HCT116 (cell line): Measurements from ENCODE around the gene PTPRC. TPM values are rescaled to one million over a fixed set of nuclear protein-coding genes. Genes with fewer than 3 reads are reported as not detected.

Experiments used
- ATAC-seq: fragments of 200-7000 bp; cut with Tn5 transposase; 2 replicates; pipeline ENCODE4 v1.9.1; 2020; ENCODE audit warnings: mild to moderate bottlenecking, moderate library complexity
- BruUV-seq: library from RNA; stranded (reverse); fragments of 400-500 nt; replicated peaks from 2 replicates; lab custom pipeline; 2021; lab: Mats Ljungman, UMichigan
- CTCF ChIA-PET: fragments of 300-600 bp; sonication (Branson Sonifier 250); formaldehyde crosslinking; loops from one replicate; lab custom pipeline; 2021; ENCODE audit warnings: antibody characterized with exemption; lab: Charles Lee
- POLR2A ChIA-PET: fragments of 300-600, 350-600 bp; sonication (Branson Sonifier 250); formaldehyde crosslinking; loops from one replicate; lab custom pipeline; 2021; ENCODE audit warnings: antibody characterized with exemption; lab: Charles Lee
- RAD21 ChIA-PET, 2 experiments: fragments of 300-600 bp; sonication (Branson Sonifier 250); formaldehyde crosslinking; loops; one replicate each; lab custom pipeline; 2023; ENCODE audit warnings: low total read pairs in 2 of 2; ENCODE audit not compliant: uncharacterized antibody in 2 of 2, unreplicated experiment in 2 of 2, low non-redundant PET in 1 of 2; lab: Charles Lee
- DNase-seq: peaks from one replicate; pipeline ENCODE4 v3.0.0-alpha.2; 2010; ENCODE audit warnings: low read depth, low spot score
- H2AFZ ChIP-seq: fragments of 200-600 bp; shearing (Covaris generic), sonication (generic); 2 replicates; pipeline ENCODE4 v1.6.1; 2017; ENCODE audit warnings: low read depth, mixed run types, mixed read lengths, antibody characterized with exemption, low read length; ENCODE audit not compliant: poor library complexity, severe bottlenecking
- H3K27ac ChIP-seq: 2 replicates; pipeline ENCODE4 v1.5.1; 2012; ENCODE audit warnings: low read depth, low read length
- H3K27me3 ChIP-seq: fragments of 200-600 bp; sonication (generic); 2 replicates; pipeline ENCODE4 v1.6.1; 2016; ENCODE audit warnings: mixed run types, low read length, mixed read lengths; ENCODE audit not compliant: insufficient read depth
- H3K36me3 ChIP-seq, 2 experiments: fragments of 200-500 bp in 1 of 2; fragments of 200-600 bp in 1 of 2; sonication (Bioruptor generic) in 1 of 2; sonication (generic) in 1 of 2; 2 replicates each; pipeline versions ENCODE4 v1.5.1 to v1.6.1; 2014 to 2016; ENCODE audit warnings: low read length in 2 of 2, inconsistent platforms in 1 of 2, mixed read lengths in 1 of 2, mixed run types in 1 of 2; ENCODE audit not compliant: insufficient read depth in 2 of 2, control insufficient read depth in 1 of 2
- H3K4me1 ChIP-seq, 2 experiments: fragments of 200-600 bp in 1 of 2; sonication (generic) in 1 of 2; 2 replicates each; pipeline versions ENCODE4 v1.5.1 to v1.6.1; 2012 to 2017; ENCODE audit warnings: low read length in 2 of 2, inconsistent platforms in 1 of 2, mild to moderate bottlenecking in 1 of 2, mixed read lengths in 1 of 2, mixed run types in 1 of 2, moderate library complexity in 1 of 2; ENCODE audit not compliant: insufficient read depth in 2 of 2, control insufficient read depth in 1 of 2
- H3K4me2 ChIP-seq: fragments of 200-600 bp; sonication (generic); 2 replicates; pipeline ENCODE4 v1.6.1; 2017; ENCODE audit warnings: mixed run types, low read length, mixed read lengths
- H3K4me3 ChIP-seq, 2 experiments: fragments of 200-600 bp in 1 of 2; sonication (generic) in 1 of 2; replicated peaks in 1 of 2; 2 replicates each; pipeline ENCODE4 v1.5.1; 2011 to 2016; ENCODE audit warnings: low read length in 2 of 2, control low read depth in 1 of 2, low read depth in 1 of 2, mild to moderate bottlenecking in 1 of 2, mixed read lengths in 1 of 2, mixed run types in 1 of 2
- H3K79me2 ChIP-seq: fragments of 200-600 bp; sonication (generic); 2 replicates; pipeline ENCODE4 v1.6.1; 2017; ENCODE audit warnings: mild to moderate bottlenecking, mixed run types, low read length, moderate library complexity, mixed read lengths; ENCODE audit not compliant: insufficient read depth
- H3K9ac ChIP-seq: fragments of 200-600 bp; sonication (generic); 2 replicates; pipeline ENCODE4 v1.6.1; 2016; ENCODE audit warnings: low read length, mixed read lengths
- H3K9me2 ChIP-seq: fragments of 200-600 bp; sonication (generic), shearing (Covaris generic); 2 replicates; pipeline ENCODE4 v1.6.1; 2017; ENCODE audit warnings: mixed run types, mild to moderate bottlenecking, moderate library complexity; ENCODE audit not compliant: insufficient read depth
- H3K9me3 ChIP-seq, 2 experiments: fragments of 200-500 bp in 1 of 2; fragments of 200-600 bp in 1 of 2; sonication (Bioruptor generic) in 1 of 2; sonication (generic) in 1 of 2; 2 replicates each; pipeline ENCODE4 v1.6.1; 2014 to 2017; ENCODE audit warnings: low read length in 2 of 2, mixed read lengths in 2 of 2, inconsistent platforms in 1 of 2, low read depth in 1 of 2, mild to moderate bottlenecking in 1 of 2, mixed run types in 1 of 2, moderate library complexity in 1 of 2; ENCODE audit not compliant: control insufficient read depth in 1 of 2, insufficient read depth in 1 of 2
- H4K20me1 ChIP-seq: fragments of 200-600 bp; sonication (generic), shearing (Covaris generic); 2 replicates; pipeline ENCODE4 v1.6.1; 2017; ENCODE audit warnings: mixed run types, mild to moderate bottlenecking, moderate library complexity; ENCODE audit not compliant: insufficient read depth
- CBX3 ChIP-seq: IDR thresholded peaks from 2 replicates; pipeline ENCODE4 v1.6.1; 2012; ENCODE audit warnings: low read depth
- EZH2 ChIP-seq: fragments of 200-600 bp; sonication (generic); IDR thresholded peaks from 2 replicates; pipeline ENCODE4 v1.6.1; 2017; ENCODE audit warnings: antibody characterized with exemption, mixed run types
- FOSL1 ChIP-seq: IDR thresholded peaks from 2 replicates; pipeline ENCODE4 v1.6.1; 2012; ENCODE audit warnings: low read depth
- RAD21 ChIP-seq: IDR thresholded peaks from 2 replicates; pipeline ENCODE4 v1.6.1; 2012; ENCODE audit warnings: low read depth, mild to moderate bottlenecking
- REST ChIP-seq: IDR thresholded peaks from 2 replicates; pipeline ENCODE4 v1.6.1; 2012; ENCODE audit warnings: low read depth
- ZNF274 ChIP-seq: fragments of 200-500 bp; sonication (Bioruptor generic); IDR thresholded peaks from 2 replicates; pipeline ENCODE4 v1.6.1; 2014; ENCODE audit warnings: mild to moderate bottlenecking, low read depth, low read length, inconsistent platforms
- intact Hi-C: fragments of 100-400 bp; cut with micrococcal nuclease; formaldehyde crosslinking; loops from 2 replicates; pipeline ENCODE4 v1.10.0; 2022
- total RNA-seq: library from RNA; stranded (reverse); gene quantifications from one replicate; pipeline ENCODE4 v1.2.1, GENCODE V29; 2021; ENCODE audit not compliant: unreplicated experiment
- TF ChIP-seq, protein P1 (sequence below): IDR thresholded peaks from 2 replicates; pipeline ENCODE4 v1.6.1; 2012
- TF ChIP-seq, protein P2 (sequence below), 3 experiments: fragments of 200-600 bp in 1 of 3; sonication (generic) in 1 of 3; IDR thresholded peaks in 2 of 3; conservative IDR thresholded peaks in 1 of 3; 2 replicates each; pipeline ENCODE4 v1.5.1; 2012 to 2017; ENCODE audit warnings: low read depth in 2 of 3, low read length in 2 of 3, antibody characterized with exemption in 1 of 3, borderline replicate concordance in 1 of 3, control low read depth in 1 of 3, mild to moderate bottlenecking in 1 of 3, mixed read lengths in 1 of 3, mixed run types in 1 of 3, moderate library complexity in 1 of 3; ENCODE audit not compliant: insufficient read depth in 1 of 3

Gene PTPRC
- total RNA-seq, 1 experiment from 2014 or later = 1.2 TPM

DNA sequence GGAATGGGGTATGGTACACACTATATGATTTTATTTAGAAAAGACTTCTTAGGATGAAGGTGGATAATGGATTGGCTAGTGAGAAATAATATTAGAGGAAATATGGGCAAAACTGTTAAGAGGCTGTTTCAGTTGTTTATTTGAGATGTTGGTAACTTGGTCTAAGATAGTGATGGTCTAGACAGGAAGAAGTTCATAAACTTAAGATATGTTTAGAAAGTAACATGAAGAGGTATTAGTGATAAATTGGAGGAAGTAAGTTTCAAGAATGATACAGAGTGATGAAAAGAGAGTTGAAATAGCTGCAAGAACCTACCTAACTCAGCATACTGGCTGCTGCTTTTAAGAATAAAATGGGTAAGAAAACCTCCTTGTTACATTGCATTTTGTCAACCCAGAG, 9.2 kb upstream of the PTPRC start:
- H3K9me2 ChIP-seq = no peaks in the 10 kb centered on the region
- TF ChIP-seq, protein P1, sequence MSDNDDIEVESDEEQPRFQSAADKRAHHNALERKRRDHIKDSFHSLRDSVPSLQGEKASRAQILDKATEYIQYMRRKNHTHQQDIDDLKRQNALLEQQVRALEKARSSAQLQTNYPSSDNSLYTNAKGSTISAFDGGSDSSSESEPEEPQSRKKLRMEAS = no peak
- TF ChIP-seq EZH2 (no peak), ZNF274 (no peak), RAD21 (no peak), CBX3 (no peak), FOSL1 (no peak), REST (no peak)
- TF ChIP-seq, protein P2, sequence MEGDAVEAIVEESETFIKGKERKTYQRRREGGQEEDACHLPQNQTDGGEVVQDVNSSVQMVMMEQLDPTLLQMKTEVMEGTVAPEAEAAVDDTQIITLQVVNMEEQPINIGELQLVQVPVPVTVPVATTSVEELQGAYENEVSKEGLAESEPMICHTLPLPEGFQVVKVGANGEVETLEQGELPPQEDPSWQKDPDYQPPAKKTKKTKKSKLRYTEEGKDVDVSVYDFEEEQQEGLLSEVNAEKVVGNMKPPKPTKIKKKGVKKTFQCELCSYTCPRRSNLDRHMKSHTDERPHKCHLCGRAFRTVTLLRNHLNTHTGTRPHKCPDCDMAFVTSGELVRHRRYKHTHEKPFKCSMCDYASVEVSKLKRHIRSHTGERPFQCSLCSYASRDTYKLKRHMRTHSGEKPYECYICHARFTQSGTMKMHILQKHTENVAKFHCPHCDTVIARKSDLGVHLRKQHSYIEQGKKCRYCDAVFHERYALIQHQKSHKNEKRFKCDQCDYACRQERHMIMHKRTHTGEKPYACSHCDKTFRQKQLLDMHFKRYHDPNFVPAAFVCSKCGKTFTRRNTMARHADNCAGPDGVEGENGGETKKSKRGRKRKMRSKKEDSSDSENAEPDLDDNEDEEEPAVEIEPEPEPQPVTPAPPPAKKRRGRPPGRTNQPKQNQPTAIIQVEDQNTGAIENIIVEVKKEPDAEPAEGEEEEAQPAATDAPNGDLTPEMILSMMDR (IDR thresholded peaks at IDR 0.05 in 2 of 3, conservative IDR thresholded peaks at IDR 0.05 in 1 of 3; ENCODE audit: borderline replicate concordance in 1 of 3, insufficient read depth in 1 of 3, low read depth in 2 of 3, low read length in 2 of 3) = no peak
- TF ChIP-seq, all 23 proteins: peak for 0
- DNase-seq (no peak), ATAC-seq (no peak)
- Histone ChIP-seq H3K4me2 (no peak overlapping the region), H3K9me3 (no peaks in the 10 kb centered on the region), H3K36me3 (no peaks in the 10 kb centered on the region), H3K27me3 (no peaks in the 10 kb centered on the region), H3K79me2 (no peaks in the 10 kb centered on the region), H3K27ac (no peak overlapping the region), H2AFZ (no peak overlapping the region), H3K4me1 (no peaks in the 10 kb centered on the region), H3K9ac (no peak overlapping the region), H3K4me3 (no peak overlapping the region), H4K20me1 (no peaks in the 10 kb centered on the region)
- BruUV-seq = no TSS peak
- RAD21 ChIA-PET = no interaction called here
- CTCF ChIA-PET = no interaction called here
- intact Hi-C loops = no loop called here
- POLR2A ChIA-PET = no interaction called here
